GM21529 (cell line): Measurements from ENCODE around the gene MOXD1.

ENCODE experiments used
- ATAC-seq: cut with Tn5 transposase; IDR thresholded peaks from one replicate; pipeline ENCODE4 v1.9.1; 2021; ENCODE audit not compliant: unreplicated experiment

The MOXD1 gene

GRCh38 chr6:132400555-132400882, 756 bp downstream of the MOXD1 start:
- ATAC-seq = no peak

GRCh38 chr6:132399376-132400074, 1.8 kb downstream of the MOXD1 start:
- no peak for ATAC-seq

GRCh38 chr6:132395015-132395597, 6.2 kb downstream of the MOXD1 start:
- no peak for ATAC-seq

- no peak for ATAC-seq
Measured at GRCh38 chr6:132392792-132393191, 8.5 kb downstream of the MOXD1 start.

GRCh38 chr6:132392270-132392646, 9.0 kb downstream of the MOXD1 start:
- ATAC-seq = no peak

- no peak for ATAC-seq
Measured at GRCh38 chr6:132391391-132392269, 9.6 kb downstream of the MOXD1 start.

- no peak for ATAC-seq
Measured at GRCh38 chr6:132390451-132390850, 10.8 kb downstream of the MOXD1 start.

GRCh38 chr6:132390017-132390416, 11.3 kb downstream of the MOXD1 start:
- ATAC-seq = no peak

GRCh38 chr6:132388291-132388690, 13.0 kb downstream of the MOXD1 start:
- ATAC-seq = no peak

- no peak for ATAC-seq
Measured at GRCh38 chr6:132382630-132383175, 18.6 kb downstream of the MOXD1 start.

- no peak for ATAC-seq
Measured at GRCh38 chr6:132381381-132381780, 19.9 kb downstream of the MOXD1 start.

GRCh38 chr6:132380358-132381029, 20.8 kb downstream of the MOXD1 start:
- no peak for ATAC-seq

- ATAC-seq = no peak
Measured at GRCh38 chr6:132369526-132369925, 31.7 kb downstream of the MOXD1 start.

GRCh38 chr6:132368916-132369481, 32.3 kb downstream of the MOXD1 start:
- no peak for ATAC-seq

GRCh38 chr6:132365281-132365907, 35.9 kb downstream of the MOXD1 start:
- peak; percentile 98 for ATAC-seq

GRCh38 chr6:132364306-132365074, 36.8 kb downstream of the MOXD1 start:
- ATAC-seq = no peak

GRCh38 chr6:132362442-132363185, 38.7 kb downstream of the MOXD1 start:
- ATAC-seq = no peak

- no peak for ATAC-seq
Measured at GRCh38 chr6:132361101-132361500, 40.2 kb downstream of the MOXD1 start.

- ATAC-seq = no peak
Measured at GRCh38 chr6:132359886-132360285, 41.4 kb downstream of the MOXD1 start.
